Measurements from ENCODE around the gene ELP5.

DNA sequence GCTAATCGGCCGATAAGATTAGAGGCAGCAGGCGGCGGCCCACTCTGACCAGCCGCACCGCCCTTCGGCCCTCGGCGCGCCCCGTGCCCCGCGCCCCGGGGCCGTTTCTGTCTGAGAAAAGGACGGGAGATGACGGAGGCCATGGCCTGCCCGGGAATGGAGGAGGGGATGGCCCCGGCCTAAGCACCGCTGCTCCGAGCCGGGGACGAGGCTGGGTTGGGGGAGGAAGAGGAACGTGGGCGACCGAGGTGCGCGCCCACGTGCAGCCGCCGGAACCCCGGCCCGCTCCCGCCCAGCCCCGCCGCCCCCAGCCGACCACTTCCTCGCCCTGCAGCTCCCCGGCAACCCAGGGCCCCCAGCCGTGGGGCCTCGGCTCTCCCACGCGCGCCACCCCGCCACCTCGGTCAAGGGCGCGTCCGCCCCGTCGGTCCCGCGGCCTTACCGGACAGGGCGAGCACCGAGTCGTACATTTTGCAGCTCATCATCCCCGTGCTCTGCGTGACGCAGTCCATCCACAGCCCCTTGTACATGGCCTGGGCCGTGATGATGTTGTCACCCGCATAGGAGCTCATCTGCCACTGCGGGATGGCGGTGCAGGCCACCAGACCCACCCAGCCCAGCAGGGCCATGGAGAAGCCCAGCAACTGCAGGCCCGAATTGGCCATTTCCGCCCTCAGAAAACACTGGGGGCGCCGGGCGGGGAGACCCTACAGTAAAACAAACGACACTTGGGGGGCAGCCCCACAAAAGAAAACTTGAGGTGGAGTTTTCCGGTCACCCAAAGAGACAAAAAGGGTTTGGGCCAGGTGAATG lies 9.6 kb downstream of the ELP5 start:
- TF ChIP-seq, protein P1, sequence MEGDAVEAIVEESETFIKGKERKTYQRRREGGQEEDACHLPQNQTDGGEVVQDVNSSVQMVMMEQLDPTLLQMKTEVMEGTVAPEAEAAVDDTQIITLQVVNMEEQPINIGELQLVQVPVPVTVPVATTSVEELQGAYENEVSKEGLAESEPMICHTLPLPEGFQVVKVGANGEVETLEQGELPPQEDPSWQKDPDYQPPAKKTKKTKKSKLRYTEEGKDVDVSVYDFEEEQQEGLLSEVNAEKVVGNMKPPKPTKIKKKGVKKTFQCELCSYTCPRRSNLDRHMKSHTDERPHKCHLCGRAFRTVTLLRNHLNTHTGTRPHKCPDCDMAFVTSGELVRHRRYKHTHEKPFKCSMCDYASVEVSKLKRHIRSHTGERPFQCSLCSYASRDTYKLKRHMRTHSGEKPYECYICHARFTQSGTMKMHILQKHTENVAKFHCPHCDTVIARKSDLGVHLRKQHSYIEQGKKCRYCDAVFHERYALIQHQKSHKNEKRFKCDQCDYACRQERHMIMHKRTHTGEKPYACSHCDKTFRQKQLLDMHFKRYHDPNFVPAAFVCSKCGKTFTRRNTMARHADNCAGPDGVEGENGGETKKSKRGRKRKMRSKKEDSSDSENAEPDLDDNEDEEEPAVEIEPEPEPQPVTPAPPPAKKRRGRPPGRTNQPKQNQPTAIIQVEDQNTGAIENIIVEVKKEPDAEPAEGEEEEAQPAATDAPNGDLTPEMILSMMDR (IDR thresholded peaks at IDR 0.05) = no peak
- no peak for TF ChIP-seq POLR2A (IDR thresholded peaks at IDR 0.05)

All from esophagus squamous epithelium (tissue), 4 donors.